ENCODE results near the gene LRIG1. TPM values are rescaled to one million over a fixed set of nuclear protein-coding genes. Genes with fewer than 3 reads are reported as not detected.

The LRIG1 gene
- total and polyA plus RNA-seq, 9 of the 15 experiments (the other 6 are each of a cell fraction or from before 2014, with no cell fraction given), result 0.05 to 0.38 (median 0.13) TPM; not detected in 3

DNA sequence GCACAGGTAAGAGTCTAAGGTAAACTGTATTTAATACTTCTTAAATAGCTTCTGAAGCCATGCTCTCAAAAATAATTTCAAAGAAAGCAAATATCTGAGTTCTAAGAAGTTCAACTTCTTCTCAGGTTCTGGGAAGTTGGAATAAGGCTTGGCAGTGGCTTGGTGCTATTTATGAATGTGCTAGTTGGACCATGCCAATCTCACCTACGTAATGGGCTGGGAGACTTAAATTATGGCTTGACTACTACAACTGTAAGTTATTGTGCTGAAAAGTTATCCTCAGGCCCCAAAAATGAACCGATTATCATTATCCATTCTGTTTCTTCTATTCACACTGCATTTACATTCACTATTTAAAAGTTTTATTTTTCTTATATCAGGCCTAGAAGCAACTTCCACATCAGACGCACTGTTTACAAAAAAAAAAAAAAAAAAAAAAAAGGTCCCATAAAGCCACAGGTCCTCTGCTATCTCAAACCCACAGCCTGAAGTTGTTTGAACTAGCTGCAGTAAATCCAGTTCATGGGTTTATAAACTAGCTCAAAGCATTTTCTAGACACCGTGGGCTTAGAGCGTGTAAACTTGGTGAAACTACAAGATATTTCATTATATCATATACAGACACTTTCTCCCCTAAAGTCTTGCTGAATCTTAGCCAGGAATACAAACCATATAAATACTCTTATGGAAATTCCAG is 3.4 kb downstream of the LRIG1 start:
- intact Hi-C loops (cut with micrococcal nuclease) (no loop called here), in situ Hi-C loops (cut with MboI) (no loop called here)
- H3K36me3 ChIP-seq (ENCODE audit: control insufficient read depth, insufficient read depth, low read length), result no peaks in the 10 kb centered on the region
- 0% methylated on average over 4 of the region's 5 CpGs for WGBS (ENCODE audit: insufficient coverage, low coverage, missing lambda C conversion rate)
- TF ChIP-seq, protein P1, sequence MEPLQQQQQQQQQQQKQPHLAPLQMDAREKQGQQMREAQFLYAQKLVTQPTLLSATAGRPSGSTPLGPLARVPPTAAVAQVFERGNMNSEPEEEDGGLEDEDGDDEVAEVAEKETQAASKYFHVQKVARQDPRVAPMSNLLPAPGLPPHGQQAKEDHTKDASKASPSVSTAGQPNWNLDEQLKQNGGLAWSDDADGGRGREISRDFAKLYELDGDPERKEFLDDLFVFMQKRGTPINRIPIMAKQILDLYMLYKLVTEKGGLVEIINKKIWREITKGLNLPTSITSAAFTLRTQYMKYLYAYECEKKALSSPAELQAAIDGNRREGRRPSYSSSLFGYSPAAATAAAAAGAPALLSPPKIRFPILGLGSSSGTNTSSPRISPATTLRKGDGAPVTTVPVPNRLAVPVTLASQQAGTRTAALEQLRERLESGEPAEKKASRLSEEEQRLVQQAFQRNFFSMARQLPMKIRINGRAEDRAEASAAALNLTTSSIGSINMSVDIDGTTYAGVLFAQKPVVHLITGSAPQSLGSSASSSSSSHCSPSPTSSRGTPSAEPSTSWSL (CRISPR knock-in tag; IDR thresholded peaks at IDR 0.05; ENCODE audit: borderline replicate concordance), result no peak
- TF ChIP-seq ZNF79 (CRISPR knock-in tag; IDR thresholded peaks at IDR 0.05; ENCODE audit: low read depth) (no peak), SMC3 (conservative IDR thresholded peaks at IDR 0.05; ENCODE audit: insufficient read depth, low read depth, low read length) (no peak), ILK (tag; IDR thresholded peaks at IDR 0.05; ENCODE audit: borderline replicate concordance, low read depth) (no peak), C11orf30 (IDR thresholded peaks at IDR 0.05; ENCODE audit: low read depth) (no peak), SIN3A (IDR thresholded peaks at IDR 0.05; ENCODE audit: borderline replicate concordance in 2 of 2, control insufficient read depth in 1 of 2, low read depth in 2 of 2, low read length in 2 of 2) (no peak), KDM1A (IDR thresholded peaks at IDR 0.05) (no peak)
- TF ChIP-seq, protein P2, sequence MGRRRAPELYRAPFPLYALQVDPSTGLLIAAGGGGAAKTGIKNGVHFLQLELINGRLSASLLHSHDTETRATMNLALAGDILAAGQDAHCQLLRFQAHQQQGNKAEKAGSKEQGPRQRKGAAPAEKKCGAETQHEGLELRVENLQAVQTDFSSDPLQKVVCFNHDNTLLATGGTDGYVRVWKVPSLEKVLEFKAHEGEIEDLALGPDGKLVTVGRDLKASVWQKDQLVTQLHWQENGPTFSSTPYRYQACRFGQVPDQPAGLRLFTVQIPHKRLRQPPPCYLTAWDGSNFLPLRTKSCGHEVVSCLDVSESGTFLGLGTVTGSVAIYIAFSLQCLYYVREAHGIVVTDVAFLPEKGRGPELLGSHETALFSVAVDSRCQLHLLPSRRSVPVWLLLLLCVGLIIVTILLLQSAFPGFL (CRISPR knock-in tag; IDR thresholded peaks at IDR 0.05), result no peak
- TF ChIP-seq, protein P3, sequence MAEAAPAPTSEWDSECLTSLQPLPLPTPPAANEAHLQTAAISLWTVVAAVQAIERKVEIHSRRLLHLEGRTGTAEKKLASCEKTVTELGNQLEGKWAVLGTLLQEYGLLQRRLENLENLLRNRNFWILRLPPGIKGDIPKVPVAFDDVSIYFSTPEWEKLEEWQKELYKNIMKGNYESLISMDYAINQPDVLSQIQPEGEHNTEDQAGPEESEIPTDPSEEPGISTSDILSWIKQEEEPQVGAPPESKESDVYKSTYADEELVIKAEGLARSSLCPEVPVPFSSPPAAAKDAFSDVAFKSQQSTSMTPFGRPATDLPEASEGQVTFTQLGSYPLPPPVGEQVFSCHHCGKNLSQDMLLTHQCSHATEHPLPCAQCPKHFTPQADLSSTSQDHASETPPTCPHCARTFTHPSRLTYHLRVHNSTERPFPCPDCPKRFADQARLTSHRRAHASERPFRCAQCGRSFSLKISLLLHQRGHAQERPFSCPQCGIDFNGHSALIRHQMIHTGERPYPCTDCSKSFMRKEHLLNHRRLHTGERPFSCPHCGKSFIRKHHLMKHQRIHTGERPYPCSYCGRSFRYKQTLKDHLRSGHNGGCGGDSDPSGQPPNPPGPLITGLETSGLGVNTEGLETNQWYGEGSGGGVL (CRISPR knock-in tag; IDR thresholded peaks at IDR 0.05), result no peak
- TF ChIP-seq, protein P4, sequence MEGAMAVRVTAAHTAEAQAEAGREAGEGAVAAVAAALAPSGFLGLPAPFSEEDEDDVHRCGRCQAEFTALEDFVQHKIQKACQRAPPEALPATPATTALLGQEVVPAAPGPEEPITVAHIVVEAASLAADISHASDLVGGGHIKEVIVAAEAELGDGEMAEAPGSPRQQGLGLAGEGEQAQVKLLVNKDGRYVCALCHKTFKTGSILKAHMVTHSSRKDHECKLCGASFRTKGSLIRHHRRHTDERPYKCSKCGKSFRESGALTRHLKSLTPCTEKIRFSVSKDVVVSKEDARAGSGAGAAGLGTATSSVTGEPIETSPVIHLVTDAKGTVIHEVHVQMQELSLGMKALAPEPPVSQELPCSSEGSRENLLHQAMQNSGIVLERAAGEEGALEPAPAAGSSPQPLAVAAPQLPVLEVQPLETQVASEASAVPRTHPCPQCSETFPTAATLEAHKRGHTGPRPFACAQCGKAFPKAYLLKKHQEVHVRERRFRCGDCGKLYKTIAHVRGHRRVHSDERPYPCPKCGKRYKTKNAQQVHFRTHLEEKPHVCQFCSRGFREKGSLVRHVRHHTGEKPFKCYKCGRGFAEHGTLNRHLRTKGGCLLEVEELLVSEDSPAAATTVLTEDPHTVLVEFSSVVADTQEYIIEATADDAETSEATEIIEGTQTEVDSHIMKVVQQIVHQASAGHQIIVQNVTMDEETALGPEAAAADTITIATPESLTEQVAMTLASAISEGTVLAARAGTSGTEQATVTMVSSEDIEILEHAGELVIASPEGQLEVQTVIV (CRISPR knock-in tag; IDR thresholded peaks at IDR 0.05; ENCODE audit: borderline replicate concordance), result no peak
- no peak overlapping the region for H3K9ac ChIP-seq (ENCODE audit: insufficient read depth in 1 of 2, low read depth in 2 of 2, low read length in 2 of 2)
- no peaks in the 10 kb centered on the region for H3K9me1 ChIP-seq (ENCODE audit: control insufficient read depth, insufficient read depth, low read length)
- H3K27ac ChIP-seq (ENCODE audit: extremely low read depth, low read depth, low read length), result no peak overlapping the region
- BruUV-seq (replicated peaks), result no TSS peak
- H3K4me1 ChIP-seq (replicated peaks in 1 of 2; ENCODE audit: control insufficient read depth in 2 of 2, insufficient read depth in 2 of 2, low read length in 2 of 2), result peaks cover 0 to 10% of the 10 kb centered on the region in 2 experiments; a peak in 2 of 5 replicates
- ATAC-seq (no peak), DNase-seq (ENCODE audit: extremely low read depth in 1 of 4, low spot score in 3 of 4) (no peak), FAIRE-seq (no peak)
- peaks cover 0 to 3% of the 10 kb centered on the region in 2 experiments; a peak in 2 of 5 replicates for H3K27me3 ChIP-seq (ENCODE audit: control insufficient read depth in 2 of 2, insufficient read depth in 2 of 2, low read length in 2 of 2)
- H4K20me1 ChIP-seq (replicated peaks; ENCODE audit: control insufficient read depth, insufficient read depth, low read length), result no peaks in the 10 kb centered on the region
- H3K9me3 ChIP-seq (replicated peaks; ENCODE audit: control insufficient read depth, insufficient read depth, low read depth, low read length), result no peaks in the 10 kb centered on the region
- H3K4me2 ChIP-seq (ENCODE audit: insufficient read depth, low read length), result no peak overlapping the region
- H3K79me2 ChIP-seq (ENCODE audit: control insufficient read depth, insufficient read depth, low read length), result no peaks in the 10 kb centered on the region
- H3K4me3 ChIP-seq, result no peak overlapping the region
- POLR2A ChIA-PET, result interaction anchor here (0.6 kb wide), 1 partner anchor 98 kb away, joined by 4 read pairs; no protein-coding TSS in a partner anchor
- H2AFZ ChIP-seq (ENCODE audit: low read depth, low read length), result no peak overlapping the region
- CTCF ChIA-PET (ENCODE audit: low intra/inter-chr PET ratio), result no interaction called here
